IPS DF 6.9 (cell line): ENCODE results near the gene THOC5.

ENCODE experiments used
- DNase-seq: peaks from one replicate; pipeline ENCODE4 v3.0.0-alpha.2; 2013; ENCODE audit warnings: low read depth, low spot score
- H3K27ac ChIP-seq: one replicate; pipeline ENCODE4 v1.5.1; 2013; ENCODE audit warnings: low read length, control low read depth
- H3K27me3 ChIP-seq: 2 replicates; pipeline ENCODE4 v1.6.1; 2013; ENCODE audit warnings: mild to moderate bottlenecking, low read length; ENCODE audit not compliant: control insufficient read depth, insufficient read depth
- H3K36me3 ChIP-seq: 2 replicates; pipeline ENCODE4 v1.6.1; 2013; ENCODE audit warnings: low read length; ENCODE audit not compliant: control insufficient read depth, insufficient read depth
- H3K4me1 ChIP-seq: 2 replicates; pipeline ENCODE4 v1.6.1; 2013; ENCODE audit warnings: low read length; ENCODE audit not compliant: control insufficient read depth, insufficient read depth
- H3K4me3 ChIP-seq: 2 replicates; pipeline ENCODE4 v1.5.1; 2013; ENCODE audit warnings: mild to moderate bottlenecking, low read length
- H3K9me3 ChIP-seq: 2 replicates; pipeline ENCODE4 v1.6.1; 2013; ENCODE audit warnings: low read length, inconsistent platforms; ENCODE audit not compliant: control insufficient read depth, insufficient read depth
- WGBS: extraction: QIAGEN DNeasy Blood & Tissue Kit; methylation state at CpG from one replicate; pipeline ENCODE4 v1.1.7; 2013; ENCODE audit warnings: mixed read lengths, missing lambda C conversion rate; ENCODE audit not compliant: insufficient read length, insufficient coverage; 5-methylcytosine and 5-hydroxymethylcytosine counted together

THOC5 gene

DNA sequence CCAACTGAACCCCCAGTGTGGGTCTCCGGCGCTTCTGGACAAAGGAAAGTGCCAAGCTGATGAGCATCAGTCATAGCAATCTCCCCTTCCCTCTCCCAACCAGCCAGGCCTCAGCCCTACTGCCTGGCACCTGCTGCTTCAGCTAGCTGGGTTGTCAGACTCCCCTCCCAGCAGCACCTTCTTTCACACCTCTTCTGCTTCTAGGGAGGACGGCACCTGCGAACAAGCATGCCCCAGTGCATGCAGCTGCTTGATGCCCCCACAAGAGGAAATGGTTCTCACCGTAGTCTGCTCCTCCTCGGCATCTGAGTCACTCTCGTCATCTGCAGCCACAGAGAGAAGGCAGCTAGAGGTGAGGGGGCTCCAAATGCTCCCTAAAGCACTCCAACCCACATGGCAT lies 25.4 kb downstream of the THOC5 start:
- peaks cover 32% of the 10 kb centered on the region for H3K36me3 ChIP-seq
- no peaks in the 10 kb centered on the region for H3K4me1 ChIP-seq
- H3K4me3 ChIP-seq: no peak overlapping the region
- no peaks in the 10 kb centered on the region for H3K9me3 ChIP-seq
- WGBS: no CpG with 5 or more reads among the region's 7 CpGs
- no peak overlapping the region for H3K27ac ChIP-seq
- H3K27me3 ChIP-seq: no peaks in the 10 kb centered on the region
- DNase-seq: no peak

DNA sequence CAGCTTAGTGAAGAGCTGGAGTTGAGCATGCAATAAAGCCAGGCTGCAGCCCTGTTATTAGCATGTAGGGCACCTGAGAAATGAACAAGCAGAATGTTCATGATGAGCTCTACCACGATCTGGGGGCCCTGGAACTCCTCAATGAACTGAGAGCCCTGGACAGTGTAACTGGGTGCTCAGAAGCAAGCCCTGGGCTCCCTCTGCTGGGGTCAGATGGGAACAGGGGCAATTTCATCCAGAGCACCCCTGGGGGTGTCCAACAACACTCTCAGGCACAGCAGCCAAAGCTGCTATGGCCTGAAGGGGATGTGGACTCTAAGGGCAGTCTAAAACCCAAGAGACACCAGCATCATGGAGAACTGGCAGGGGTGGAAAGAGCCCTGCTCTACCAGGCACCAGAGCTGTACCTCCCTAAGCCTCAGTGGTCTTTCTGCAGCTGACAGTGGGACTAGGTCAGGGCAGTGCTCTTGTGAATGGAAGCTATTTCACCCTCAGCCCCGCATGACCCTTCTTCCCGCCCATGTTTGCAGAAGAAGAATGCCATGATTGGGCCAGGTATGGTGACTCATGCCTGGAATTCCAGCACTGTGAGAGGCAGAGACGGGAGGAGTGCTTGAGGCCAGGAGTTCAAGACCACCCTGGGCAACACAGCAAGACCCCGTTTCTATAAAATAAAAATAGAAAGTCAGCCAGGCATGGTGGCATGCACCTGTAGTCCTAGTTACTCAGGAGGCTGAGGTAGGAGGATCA lies 28.9 kb downstream of the THOC5 start:
- DNase-seq: peak; percentile 9
- no CpG with 5 or more reads among the region's 5 CpGs for WGBS
- no peak overlapping the region for H3K27ac ChIP-seq
- H3K27me3 ChIP-seq: no peaks in the 10 kb centered on the region
- H3K4me3 ChIP-seq: no peak overlapping the region
- H3K9me3 ChIP-seq: no peaks in the 10 kb centered on the region
- peaks cover 25% of the 10 kb centered on the region for H3K36me3 ChIP-seq
- H3K4me1 ChIP-seq: no peaks in the 10 kb centered on the region

DNA sequence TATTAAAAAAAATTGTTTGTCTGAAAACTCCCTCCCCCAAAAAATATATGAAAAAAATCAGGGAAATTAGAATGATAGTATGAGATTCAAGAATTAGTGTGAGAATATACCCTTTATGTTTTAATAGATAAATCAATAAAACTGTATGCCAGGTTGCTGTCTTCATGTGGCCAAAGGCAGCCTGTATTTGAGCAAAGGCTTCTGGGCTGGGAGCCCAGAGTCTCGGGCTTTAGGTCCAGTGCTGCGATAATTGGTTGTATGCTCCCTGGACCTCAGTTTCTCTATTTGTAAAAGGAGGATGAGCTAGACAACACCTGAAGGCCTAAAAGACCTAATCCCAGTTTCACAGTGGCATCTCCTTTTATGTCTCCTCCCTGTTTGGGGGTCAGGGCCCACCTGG lies 29.8 kb downstream of the THOC5 start:
- H3K27ac ChIP-seq: no peak overlapping the region
- H3K36me3 ChIP-seq: peaks cover 27% of the 10 kb centered on the region
- H3K9me3 ChIP-seq: no peaks in the 10 kb centered on the region
- H3K27me3 ChIP-seq: no peaks in the 10 kb centered on the region
- no peaks in the 10 kb centered on the region for H3K4me1 ChIP-seq
- no peak for DNase-seq
- WGBS: no CpG with 5 or more reads among the region's 2 CpGs
- no peak overlapping the region for H3K4me3 ChIP-seq

DNA sequence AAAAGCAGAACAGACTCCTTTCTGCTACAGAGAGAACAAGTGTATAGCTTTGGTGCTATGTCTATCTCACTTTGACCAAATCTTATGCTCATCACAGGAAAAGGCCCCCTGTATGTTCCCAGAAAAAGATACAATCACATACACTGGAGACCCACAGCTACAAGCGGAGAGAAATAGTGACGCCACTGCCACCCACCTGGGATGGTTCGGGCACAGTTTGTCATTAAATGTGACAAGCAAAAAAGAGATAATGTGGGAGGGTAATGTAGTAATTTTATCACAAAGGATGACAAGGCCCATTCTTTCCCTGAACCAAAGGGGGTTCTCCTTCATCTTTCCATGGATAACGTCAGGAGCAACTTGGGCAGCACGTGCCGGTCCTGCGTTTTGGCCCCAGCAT lies 32.0 kb downstream of the THOC5 start:
- no peak for DNase-seq
- no CpG with 5 or more reads among the region's 7 CpGs for WGBS
- Histone ChIP-seq H3K27ac (no peak overlapping the region), H3K4me1 (no peaks in the 10 kb centered on the region), H3K27me3 (no peaks in the 10 kb centered on the region), H3K4me3 (no peak overlapping the region), H3K9me3 (no peaks in the 10 kb centered on the region), H3K36me3 (peaks cover 37% of the 10 kb centered on the region)

DNA sequence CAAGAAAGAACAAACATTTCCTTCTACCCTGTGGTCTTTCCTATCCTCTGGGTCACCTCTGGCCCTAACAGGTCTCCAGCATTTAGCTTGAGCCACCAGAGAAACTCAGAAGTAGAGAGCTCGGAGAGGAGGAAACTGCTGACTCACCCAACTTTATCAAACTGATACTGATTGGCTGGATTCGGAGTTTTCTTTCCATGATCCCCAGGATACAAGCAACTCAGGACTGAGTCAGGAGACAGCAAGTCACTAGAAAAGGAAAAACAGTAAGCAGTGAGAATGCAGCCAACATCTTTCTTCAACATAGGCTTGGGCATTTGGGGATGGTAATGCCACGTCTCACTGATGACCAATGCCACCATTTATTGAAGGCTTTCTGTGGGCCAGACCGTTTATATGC lies 32.7 kb downstream of the THOC5 start:
- no peak for DNase-seq
- Histone ChIP-seq H3K36me3 (peaks cover 36% of the 10 kb centered on the region), H3K9me3 (no peaks in the 10 kb centered on the region), H3K4me1 (no peaks in the 10 kb centered on the region), H3K27me3 (no peaks in the 10 kb centered on the region), H3K4me3 (no peak overlapping the region), H3K27ac (no peak overlapping the region)
- WGBS: no CpG with 5 or more reads among the region's 4 CpGs

DNA sequence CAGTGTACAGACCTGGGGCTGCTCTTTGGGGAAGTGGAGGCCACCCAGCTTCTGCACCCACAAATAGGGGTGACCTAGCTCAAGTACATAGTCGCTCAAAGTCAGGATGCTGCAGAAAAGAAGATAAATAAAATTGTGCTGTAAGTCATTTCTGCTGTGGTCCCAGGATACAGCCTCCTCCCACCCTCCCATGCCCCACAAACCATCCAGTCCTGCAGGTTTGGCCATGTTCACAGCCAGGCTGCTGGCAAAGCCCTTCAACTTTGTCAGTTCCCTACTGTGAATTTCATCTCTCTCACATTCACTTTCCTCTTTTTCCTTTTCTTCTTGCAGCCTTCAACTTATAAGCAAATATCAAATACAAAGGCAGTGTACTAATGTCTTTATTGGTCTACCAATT lies 33.6 kb downstream of the THOC5 start:
- Histone ChIP-seq H3K4me3 (no peak overlapping the region), H3K36me3 (peaks cover 32% of the 10 kb centered on the region), H3K4me1 (no peaks in the 10 kb centered on the region), H3K9me3 (no peaks in the 10 kb centered on the region), H3K27me3 (no peaks in the 10 kb centered on the region), H3K27ac (no peak overlapping the region)
- no CpG with 5 or more reads among the region's 1 CpG for WGBS
- DNase-seq: no peak

DNA sequence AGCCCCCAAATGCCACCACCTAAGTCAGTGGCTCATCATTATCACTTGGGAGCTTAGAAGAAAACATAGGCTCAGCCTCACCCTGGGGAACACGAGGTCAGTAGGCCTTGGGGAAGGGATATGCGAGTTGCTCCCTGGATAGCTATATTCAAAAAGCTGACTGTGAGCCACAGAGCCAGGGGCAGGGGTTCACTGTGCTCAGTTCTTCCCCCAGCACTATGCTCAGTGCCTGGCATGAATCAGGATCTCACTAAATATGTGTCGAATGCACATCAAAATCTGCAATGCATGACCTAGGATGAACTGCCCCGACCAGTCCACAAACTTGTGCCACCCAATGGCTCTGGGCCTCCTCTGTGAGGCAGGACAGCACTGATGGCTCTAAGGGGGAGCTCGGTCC lies 35.1 kb downstream of the THOC5 start:
- no CpG with 5 or more reads among the region's 5 CpGs for WGBS
- H3K27me3 ChIP-seq: no peaks in the 10 kb centered on the region
- H3K27ac ChIP-seq: no peak overlapping the region
- no peaks in the 10 kb centered on the region for H3K4me1 ChIP-seq
- H3K36me3 ChIP-seq: peaks cover 26% of the 10 kb centered on the region
- no peak overlapping the region for H3K4me3 ChIP-seq
- no peaks in the 10 kb centered on the region for H3K9me3 ChIP-seq
- DNase-seq: no peak

DNA sequence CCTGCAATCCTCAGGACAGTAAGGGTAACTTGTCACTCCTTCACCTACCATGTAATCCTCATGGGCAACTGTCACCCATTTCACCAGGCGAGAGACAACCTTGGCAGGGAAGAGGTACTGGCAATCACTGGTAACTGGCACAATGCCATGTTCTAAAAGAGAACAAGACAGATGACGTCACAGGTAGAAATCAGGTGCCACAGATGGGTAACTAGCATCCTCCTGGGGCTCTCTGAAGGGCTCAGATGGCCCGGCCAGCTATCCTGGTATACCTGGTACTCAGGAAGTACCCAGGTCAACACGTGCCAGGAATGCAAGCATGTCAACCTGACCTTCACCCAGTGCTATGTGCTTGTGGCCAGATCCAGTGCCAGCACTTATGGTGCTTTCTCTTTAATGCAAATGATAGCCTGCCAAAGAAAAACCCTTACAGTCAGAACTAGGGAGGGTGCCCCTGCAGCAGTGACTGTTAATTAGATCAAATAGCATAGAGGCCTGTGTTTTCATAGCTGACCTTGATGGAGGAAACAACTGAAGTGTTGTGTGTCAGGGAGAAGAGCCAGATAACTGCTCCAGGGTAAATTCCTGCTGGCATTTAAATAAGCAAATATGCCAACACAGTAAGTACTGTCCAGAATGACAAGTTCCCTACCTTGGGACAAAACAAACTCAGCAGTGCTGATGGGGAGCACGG lies 36.2 kb downstream of the THOC5 start:
- peaks cover 25% of the 10 kb centered on the region for H3K36me3 ChIP-seq
- no peaks in the 10 kb centered on the region for H3K4me1 ChIP-seq
- WGBS: no CpG with 5 or more reads among the region's 5 CpGs
- no peaks in the 10 kb centered on the region for H3K9me3 ChIP-seq
- no peak overlapping the region for H3K27ac ChIP-seq
- H3K27me3 ChIP-seq: no peaks in the 10 kb centered on the region
- DNase-seq: no peak
- H3K4me3 ChIP-seq: no peak overlapping the region

DNA sequence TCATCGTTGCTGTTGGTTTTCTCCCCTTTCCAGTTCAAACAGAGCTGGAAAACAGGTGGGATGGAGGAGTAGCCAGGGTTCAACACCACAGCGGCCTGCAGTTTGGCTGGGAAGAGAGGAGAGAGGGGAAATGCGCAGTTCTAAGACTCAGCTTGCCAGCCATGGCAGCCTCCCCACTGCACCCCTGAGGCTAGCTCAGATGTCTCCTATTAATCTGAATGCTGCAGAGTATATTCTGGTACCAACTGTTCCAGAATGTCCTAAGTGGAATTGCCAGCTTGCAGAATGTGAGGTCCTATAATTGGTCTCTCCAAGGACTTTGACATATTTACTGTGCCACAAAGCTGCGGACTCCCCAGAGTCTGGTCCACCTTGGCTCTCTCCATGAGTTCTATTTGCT lies 41.5 kb downstream of the THOC5 start:
- no peak for DNase-seq
- Histone ChIP-seq H3K9me3 (no peaks in the 10 kb centered on the region), H3K27me3 (no peaks in the 10 kb centered on the region), H3K4me1 (no peaks in the 10 kb centered on the region), H3K4me3 (no peak overlapping the region), H3K27ac (no peak overlapping the region), H3K36me3 (peaks cover 28% of the 10 kb centered on the region)
- no CpG with 5 or more reads among the region's 4 CpGs for WGBS

DNA sequence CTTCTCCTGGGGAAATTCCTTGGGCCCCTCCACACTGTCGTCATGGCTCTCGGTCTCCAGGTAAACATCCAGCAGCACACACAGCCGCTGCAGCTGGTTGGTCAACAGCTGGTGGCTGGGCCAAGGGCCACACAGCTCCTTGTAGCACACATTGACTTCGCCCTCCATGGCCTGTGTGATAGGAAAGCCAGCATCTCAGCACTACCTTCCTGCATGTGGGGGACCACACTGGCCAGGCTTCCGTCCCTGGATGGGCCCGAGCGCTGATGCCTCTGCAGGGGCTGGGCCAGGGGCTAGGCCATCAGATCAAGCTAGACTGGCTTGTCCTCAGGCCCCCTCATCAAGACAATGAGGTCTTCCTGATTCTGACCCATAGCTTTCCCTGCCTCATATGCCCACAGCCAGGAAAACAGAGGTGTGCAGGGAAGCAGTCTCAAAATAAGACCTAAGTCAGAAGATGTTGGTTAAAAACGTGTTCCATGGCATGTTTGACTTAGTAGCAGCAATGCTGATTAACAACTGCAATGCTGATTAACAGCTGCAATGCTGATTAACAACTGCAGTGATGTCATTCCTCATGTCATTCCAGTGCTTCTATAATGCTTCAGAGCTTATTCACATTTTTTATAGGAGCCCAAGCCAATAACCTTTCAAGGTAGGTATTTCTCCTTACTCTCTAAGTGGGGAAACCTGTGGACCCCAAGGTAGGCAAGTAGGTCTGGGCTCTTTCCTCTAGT lies 42.3 kb downstream of the THOC5 start:
- no CpG with 5 or more reads among the region's 8 CpGs for WGBS
- H3K36me3 ChIP-seq: peaks cover 25% of the 10 kb centered on the region; the same call in 1 of the 2 replicates

More for the DNA sequence above, 42.3 kb downstream of the THOC5 start:
- H3K4me3 ChIP-seq: no peak overlapping the region
- H3K27me3 ChIP-seq: no peaks in the 10 kb centered on the region
- H3K9me3 ChIP-seq: no peaks in the 10 kb centered on the region
- H3K4me1 ChIP-seq: no peaks in the 10 kb centered on the region
- no peak overlapping the region for H3K27ac ChIP-seq
- DNase-seq: no peak
